HG02642 (cell line): Measurements from ENCODE around the gene BTNL3.
"Not testable (repeated sequence)": the region's sequence is repeated elsewhere in the genome, so short reads cannot be mapped to it uniquely, and the experiment has no call there.

Experiments used
- ATAC-seq: cut with Tn5 transposase; IDR thresholded peaks from one replicate; pipeline ENCODE4 v1.9.1; 2021; ENCODE audit warnings: mild to moderate bottlenecking; ENCODE audit not compliant: unreplicated experiment, poor library complexity

BTNL3 gene

GRCh38 chr5:181044662-181045305, 56.1 kb downstream of the BTNL3 start:
- no peak for ATAC-seq

DNA sequence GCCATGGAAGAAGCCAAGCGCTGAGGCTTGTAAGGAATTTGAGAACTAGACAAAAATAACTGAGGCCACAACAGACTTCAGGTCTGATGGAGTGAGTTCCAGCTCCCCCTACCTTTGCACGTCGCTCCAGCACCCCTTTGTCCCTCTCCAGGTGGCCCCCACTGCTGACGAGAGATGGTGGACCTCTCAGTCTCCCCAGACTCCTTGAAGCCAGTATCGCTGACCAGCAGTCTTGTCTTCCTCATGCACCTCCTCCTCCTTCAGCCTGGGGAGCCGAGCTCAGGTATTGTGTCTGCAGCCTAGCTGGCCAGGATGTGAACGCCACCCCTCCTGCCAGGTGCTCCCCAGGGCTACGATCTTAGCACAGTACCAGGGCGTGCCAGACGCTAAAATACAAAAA, 56.7 kb downstream of the BTNL3 start:
- ATAC-seq: no peak

DNA sequence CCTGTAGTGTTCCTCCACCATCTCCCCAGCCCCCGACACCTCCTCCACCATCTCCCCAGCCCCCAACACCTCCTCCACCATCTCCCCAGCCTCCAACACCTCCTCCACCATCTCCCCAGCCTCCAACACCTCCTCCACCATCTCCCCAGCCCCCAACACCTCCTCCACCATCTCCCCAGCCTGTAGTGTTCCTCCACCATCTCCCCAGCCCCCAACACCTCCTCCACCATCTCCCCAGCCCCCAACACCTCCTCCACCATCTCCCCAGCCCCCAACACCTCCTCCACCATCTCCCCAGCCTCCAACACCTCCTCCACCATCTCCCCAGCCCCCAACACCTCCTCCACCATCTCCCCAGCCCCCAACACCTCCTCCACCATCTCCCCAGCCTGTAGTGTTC, 57.2 kb downstream of the BTNL3 start:
- not testable (repeated sequence) for ATAC-seq

DNA sequence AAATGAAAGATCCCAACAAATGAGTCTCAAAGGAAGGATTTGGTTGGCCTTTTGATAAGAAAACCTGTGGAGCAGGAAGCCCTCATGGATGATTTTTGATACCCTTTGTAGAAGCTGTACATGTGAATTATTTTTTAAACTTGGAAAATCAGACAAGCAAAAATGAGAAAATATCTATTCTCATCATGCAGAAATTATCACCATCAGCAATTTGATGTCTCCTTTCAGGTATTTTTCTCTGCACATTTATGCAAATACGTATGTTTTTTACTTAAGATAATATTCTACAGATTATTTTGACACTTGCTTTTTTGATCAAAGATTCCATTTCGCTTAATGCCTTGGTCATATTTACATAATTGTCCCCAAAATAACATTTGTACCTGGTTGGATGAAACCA, 58.6 kb downstream of the BTNL3 start:
- no peak for ATAC-seq

DNA sequence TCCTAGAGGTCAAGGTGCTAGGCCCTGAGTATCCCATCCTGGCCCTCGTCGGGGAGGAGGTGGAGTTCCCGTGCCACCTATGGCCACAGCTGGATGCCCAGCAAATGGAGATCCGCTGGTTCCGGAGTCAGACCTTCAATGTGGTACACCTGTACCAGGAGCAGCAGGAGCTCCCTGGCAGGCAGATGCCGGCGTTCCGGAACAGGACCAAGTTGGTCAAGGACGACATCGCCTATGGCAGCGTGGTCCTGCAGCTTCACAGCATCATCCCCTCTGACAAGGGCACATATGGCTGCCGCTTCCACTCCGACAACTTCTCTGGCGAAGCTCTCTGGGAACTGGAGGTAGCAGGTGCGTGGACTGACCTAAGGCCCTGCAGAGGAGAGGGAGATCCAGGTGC, 59.3 kb downstream of the BTNL3 start:
- ATAC-seq: no peak

- no peak for ATAC-seq
Measured at GRCh38 chr5:181050016-181050415, 61.4 kb downstream of the BTNL3 start.

DNA sequence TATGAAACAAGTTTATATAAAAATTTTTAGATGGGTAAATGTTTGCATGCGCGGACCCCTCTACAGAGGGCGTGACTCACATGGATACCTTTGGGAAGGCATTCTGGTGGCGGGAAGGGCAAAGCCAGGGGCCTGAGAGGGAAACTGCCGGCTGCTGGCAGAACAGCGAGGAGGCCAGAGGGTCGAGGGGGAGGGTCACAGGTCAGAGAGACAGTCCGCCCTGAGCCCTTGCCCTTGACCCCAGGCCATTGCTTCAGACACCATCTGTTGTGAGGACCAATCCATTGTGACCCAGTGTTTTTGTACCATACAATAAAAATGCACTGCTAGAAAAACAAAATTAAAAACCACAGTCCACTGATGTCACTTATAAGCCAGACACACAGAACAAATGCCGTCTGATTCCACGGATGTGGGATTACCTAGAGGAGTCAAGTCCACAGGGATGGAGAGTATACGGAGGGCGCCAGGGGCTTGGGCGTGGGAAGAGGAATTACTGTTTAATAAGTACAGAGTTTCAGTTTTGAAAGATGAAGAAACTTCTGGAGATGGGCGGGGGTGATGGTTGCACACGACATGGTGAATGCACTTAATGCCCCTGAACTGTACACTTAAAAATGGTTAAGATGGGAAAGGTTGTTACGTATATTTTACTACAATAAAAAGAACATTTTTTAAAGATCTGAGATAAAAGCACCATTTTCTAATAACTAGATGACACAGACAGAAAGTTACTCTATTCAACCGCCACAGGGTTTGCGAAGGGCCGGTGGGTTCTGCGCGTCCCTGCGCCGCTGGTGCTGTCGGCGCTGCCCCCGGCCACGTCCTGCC, 63.4 kb downstream of the BTNL3 start:
- no peak for ATAC-seq

GRCh38 chr5:181052672-181053487, 64.2 kb downstream of the BTNL3 start:
- no peak for ATAC-seq

- no peak for ATAC-seq
Measured at GRCh38 chr5:181053488-181054121, 65.0 kb downstream of the BTNL3 start.

DNA sequence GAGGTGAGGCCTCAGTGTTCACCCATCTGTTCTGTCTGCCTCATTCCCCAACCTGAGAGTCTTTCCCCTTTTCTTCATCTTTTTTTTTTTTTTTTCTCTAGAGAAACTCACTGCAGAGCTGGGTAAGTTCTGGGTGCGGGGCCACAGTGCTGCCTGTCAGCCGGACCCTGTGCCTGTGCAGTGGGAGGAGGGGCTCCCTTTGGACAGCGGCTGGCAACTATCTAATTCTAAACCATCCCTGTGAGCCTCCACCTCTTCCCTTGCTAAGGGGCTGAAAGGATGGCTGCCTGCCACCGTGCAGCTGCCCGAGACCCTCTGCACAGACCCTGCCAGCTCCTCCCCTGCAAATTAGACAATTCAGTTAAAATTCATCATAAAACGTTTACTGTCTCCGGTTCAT, 65.5 kb downstream of the BTNL3 start:
- no peak for ATAC-seq

DNA sequence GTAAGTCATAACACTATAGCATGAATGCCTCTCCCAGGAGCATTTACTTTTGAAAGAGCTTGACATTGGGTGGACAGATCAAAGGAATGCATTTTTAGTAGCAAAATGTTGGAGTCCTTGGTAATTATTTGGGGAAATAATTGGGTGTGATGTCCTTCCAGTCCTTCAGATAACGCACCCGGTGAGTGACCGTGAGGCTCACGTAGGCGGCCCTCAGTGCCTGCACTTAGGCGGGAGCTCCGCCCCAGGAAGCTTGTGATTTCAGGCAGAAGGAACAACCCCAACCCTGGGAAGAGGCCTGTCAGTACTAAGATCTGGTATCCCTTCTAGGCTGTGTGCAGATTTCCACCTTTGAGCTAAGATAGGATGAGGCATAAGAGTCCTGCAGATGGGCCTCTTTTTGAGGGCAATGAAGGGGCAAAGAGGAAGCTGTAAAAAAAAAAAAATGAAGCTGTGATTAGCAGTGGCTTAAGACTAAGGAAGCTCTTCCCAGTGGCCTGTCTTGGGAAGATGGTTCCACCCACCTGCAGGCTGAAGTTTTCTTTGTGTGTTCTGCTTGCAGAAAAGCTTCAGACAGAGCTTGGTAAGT, 66.3 kb downstream of the BTNL3 start:
- no peak for ATAC-seq
